Fibroblast of skin of scalp (primary cell): Measurements from ENCODE around the gene GALNT12.

Source experiments
- DNase-seq: peaks from one replicate; pipeline ENCODE4 v3.0.0-alpha.2; 2013

GALNT12 gene

GRCh38 chr9:98783518-98784226 is 23.8 kb upstream of the GALNT12 start:
- DNase-seq: no peak

- no peak for DNase-seq
These were observed 22.4 kb upstream of the GALNT12 start for GRCh38 chr9:98784831-98785806.

- no peak for DNase-seq
These were observed 20.5 kb upstream of the GALNT12 start for GRCh38 chr9:98786750-98787510.

GRCh38 chr9:98787766-98788335 is 19.6 kb upstream of the GALNT12 start:
- DNase-seq: no peak

GRCh38 chr9:98789483-98790133 is 17.9 kb upstream of the GALNT12 start:
- DNase-seq: no peak

- no peak for DNase-seq
These were observed 17.2 kb upstream of the GALNT12 start for GRCh38 chr9:98790134-98790841.

- DNase-seq: peak; percentile 95
These were observed 16.4 kb upstream of the GALNT12 start for GRCh38 chr9:98790842-98791607.

- DNase-seq: peak; percentile 13
These were observed 15.6 kb upstream of the GALNT12 start for GRCh38 chr9:98791608-98792490.

GRCh38 chr9:98793031-98793430 is 14.4 kb upstream of the GALNT12 start:
- no peak for DNase-seq

- DNase-seq: no peak
These were observed 12.7 kb upstream of the GALNT12 start for GRCh38 chr9:98794802-98795201.

- DNase-seq: no peak
These were observed 12.0 kb upstream of the GALNT12 start for GRCh38 chr9:98795295-98795955.

GRCh38 chr9:98795970-98796363 is 11.5 kb upstream of the GALNT12 start:
- no peak for DNase-seq

- DNase-seq: peak; percentile 80
These were observed 10.9 kb upstream of the GALNT12 start, which contains the start of gene ANKS6 for GRCh38 chr9:98796364-98797101. Gene ANKS6 (minus strand): TSS chr9:98796555. CDS start chr9:98796491, 64 bp downstream.

GRCh38 chr9:98797491-98797890 is 10.0 kb upstream of the GALNT12 start:
- DNase-seq: no peak

- no peak for DNase-seq
These were observed 9.2 kb upstream of the GALNT12 start for GRCh38 chr9:98798254-98798653.

- DNase-seq: no peak
These were observed 5.9 kb upstream of the GALNT12 start for GRCh38 chr9:98801561-98801960.

GRCh38 chr9:98801969-98802371 is 5.5 kb upstream of the GALNT12 start:
- DNase-seq: no peak

- no peak for DNase-seq
These were observed 3.4 kb upstream of the GALNT12 start for GRCh38 chr9:98804083-98804482.
